CD4-positive, alpha-beta T cell treated with Interferon alpha-2 for 1 hour (primary cell): ENCODE measurements around the gene PRSS56.

ENCODE experiments used
- DNase-seq, 2 donors: peaks; one replicate each; pipeline ENCODE4 v3.0.0-alpha.2; 2020 to 2022

PRSS56 gene

DNA sequence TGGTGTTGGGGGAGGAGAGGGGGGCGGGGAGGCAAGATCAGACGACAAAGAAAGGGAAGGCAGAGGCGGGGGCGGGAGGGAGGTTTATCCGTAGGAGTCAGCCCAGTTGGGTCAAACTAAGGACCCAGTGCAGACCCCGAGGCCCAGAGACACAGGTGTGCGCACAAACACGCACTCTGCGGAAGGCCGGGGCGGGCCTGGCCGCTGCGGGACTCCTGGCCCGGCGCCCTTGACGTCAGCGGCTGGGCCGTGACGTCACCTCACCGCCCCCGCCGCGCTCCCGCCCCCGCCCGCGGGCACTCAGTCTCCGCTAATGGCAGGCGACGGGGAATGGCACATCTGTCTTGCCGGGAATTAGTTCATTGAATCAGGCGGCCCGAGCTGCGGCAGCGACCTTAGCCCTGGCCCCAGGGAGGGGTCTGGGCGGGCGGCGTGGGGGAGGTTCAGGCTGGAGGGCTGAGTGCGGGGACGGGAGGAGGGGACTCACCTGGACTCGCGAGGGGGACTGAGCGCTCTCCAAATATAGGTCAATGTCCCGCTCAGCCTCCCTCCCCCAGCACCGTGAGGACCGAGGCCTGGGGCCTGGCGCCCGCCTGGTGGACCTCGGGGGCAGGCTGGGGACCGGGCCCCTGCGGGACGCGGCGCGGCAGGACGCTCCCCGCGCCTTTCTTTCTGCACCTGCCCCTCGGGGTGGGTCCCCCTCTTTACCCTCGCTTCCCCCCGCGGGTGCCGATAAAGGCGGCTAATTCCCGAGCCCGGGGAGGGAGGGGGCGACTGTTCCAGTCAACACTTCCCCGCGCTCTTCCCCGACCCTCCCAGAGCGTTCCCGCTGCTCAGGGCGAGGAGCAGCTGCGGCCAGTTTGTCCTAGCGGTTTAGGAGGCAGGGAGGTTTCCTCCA, 17.0 kb upstream of the PRSS56 start:
- peak; percentile 15 to 27 for DNase-seq

DNA sequence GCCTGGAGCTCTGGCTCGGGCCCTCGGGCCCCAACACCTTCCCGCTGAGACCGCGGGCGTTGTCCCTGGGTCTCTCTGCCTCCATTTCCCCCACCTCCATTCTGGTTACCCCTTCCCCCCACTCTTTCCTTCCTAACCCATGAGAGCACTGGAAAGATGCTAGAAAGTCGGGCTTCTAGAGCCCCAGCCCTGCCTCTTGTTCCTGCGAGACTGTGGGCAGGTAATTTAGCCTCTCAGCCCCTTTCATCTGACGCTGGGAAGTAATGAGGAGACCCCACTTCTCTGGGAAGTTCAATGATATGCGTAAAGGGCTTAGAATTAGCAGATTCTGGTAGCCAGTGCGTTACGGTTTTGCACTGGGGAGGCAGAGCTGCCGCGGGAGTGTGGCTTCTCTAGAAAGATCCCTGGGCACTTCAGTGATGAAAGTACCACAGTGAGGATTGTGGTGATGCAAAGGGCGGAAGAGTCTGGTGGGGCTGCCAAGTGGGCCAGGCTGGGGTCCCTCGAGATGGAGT, 16.3 kb upstream of the PRSS56 start:
- DNase-seq, result no peak

DNA sequence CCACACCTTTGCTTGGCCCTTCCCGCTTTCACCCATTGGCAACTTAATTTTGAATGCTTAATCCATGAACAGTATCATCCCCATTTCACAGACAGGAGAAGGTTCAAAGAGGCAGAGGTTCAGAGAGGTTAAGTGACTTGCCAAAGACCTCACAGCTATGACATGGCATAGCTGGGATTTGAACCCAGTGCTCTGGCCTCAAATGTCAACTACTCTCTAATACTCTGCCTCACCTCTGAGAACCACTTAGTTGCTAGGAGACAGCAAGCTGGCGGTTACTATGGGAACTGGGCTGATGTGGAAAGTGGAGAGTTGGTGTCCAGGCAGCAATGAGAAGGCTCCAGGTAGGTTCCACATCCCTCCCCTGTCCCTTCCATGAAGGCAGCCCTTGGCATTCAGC, 15.8 kb upstream of the PRSS56 start:
- DNase-seq, result no peak

DNA sequence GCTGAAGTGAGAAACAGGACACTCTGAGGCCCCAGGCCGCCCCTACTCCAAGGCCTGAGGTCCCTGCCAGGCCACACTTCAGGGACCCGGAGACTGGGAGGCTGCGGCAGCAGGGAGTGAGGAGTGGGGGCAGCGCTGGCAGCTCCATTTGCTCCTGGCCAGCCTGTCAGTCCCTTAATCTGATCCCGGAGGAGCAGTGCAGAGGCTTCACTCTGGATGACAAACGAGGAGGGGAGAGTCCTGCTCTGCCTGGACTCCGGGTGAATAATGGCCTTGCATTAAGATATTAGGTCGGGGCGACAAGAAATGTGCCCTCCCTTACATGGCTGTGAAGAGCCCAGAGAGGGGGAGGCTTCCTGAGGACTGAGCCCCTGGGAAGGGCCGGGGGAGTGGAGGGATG, 14.3 kb upstream of the PRSS56 start:
- no peak for DNase-seq

DNA sequence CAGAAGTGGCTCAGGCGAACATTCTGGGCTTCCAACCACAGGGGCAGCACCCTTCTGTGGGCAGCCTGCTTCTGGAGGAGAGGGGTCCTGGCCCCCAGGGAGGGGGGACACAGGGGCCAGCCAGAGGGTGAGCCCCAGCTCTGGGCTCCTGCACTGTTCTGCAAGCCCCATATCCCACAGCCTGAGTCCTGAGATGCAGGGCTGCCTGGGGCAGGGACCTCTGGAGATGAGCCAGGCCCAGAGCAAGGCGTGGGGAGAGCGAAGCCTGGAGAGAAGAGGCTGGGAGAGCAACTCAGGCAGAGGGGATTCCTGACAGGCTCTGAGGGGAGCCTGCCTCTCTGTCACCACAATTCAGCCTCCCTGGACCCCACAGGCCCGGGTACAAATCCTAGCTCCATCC, 13.5 kb upstream of the PRSS56 start:
- DNase-seq, result no peak

DNA sequence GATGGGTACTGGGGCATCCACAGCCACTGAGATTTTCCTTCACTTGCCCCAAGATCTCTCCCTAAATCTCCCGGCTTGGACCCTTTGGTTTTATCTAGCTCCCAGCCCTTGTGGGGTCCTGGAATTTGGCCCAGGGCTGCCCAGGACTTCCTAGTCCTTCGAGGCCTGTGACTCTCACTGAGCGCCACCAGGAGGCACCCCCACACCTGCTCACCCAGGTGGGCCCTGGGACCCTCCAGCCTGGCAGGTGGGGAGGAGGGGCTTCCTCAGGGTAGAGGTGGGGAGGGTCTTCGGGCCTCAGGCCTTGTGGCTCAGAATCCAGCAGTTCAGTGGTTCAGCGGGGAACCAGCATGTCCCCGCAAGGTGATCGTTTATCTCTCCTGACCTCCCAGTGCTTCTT, 11.9 kb upstream of the PRSS56 start:
- DNase-seq, result no peak

DNA sequence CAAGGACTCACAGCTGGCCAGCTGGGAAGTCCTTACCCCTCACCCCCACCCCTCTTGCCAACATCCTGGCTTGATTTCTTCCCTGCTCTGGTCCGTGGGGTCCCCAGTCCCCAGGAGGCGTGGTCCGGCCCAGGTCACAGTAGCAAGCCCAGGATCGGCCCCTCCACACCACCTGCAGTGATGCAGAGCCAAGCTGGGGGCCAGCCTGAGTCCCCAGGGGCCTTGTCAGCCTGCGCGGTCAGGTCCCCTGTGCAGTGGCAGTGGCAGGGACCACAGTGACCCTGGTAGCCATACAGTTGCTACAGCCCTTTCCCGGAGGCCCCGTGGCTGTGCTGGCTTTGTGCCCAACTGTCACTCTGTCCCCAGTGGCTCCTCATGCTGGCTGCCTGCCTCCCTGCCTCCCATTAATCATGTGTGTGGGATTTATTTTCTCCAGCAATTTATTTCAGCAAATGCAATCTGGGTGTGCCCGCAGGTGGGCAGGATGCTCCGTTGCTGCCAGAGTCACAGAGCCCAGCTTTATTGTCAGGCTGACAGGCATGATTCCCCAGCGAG, 8.8 kb upstream of the PRSS56 start:
- DNase-seq, result no peak

DNA sequence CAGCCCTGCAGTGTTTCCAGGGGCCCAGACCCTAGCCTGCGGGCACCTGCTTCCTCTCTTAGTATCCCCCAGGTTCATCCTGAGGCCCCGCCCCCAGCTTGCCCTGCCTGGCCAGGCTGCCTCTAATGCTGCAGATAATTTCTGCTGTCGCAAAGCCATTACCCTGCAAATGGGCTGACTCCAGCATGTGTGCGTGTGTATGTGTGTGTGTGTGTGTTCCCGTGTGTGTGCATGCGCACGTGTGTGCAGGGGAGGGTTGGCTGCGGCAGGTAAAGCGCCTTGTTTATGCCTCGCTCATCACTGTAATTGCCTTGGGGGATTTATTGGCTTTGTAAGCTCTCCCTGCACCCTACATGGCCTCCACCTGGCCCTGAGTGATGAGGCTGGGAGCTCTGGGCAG, 7.6 kb upstream of the PRSS56 start:
- no peak for DNase-seq

DNA sequence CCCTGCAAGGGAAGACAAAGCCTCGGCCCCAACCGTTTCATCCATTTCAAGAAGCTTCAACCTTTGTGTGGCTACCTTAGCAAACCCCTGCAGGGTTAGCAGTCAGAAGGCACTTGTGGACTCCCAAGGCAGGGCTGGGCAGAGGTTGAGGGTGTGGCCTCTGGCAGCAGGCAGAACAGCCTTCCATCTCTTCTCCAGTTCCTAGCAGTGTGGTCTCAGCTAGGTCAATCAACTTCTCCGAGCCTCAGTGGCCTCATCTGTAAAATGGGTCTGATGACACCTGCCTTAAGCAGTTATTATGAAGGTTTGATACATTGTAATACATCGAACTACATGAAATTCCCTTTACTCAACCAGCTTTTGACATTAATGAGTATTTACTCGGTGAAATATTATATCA, 6.8 kb upstream of the PRSS56 start:
- no peak for DNase-seq

DNA sequence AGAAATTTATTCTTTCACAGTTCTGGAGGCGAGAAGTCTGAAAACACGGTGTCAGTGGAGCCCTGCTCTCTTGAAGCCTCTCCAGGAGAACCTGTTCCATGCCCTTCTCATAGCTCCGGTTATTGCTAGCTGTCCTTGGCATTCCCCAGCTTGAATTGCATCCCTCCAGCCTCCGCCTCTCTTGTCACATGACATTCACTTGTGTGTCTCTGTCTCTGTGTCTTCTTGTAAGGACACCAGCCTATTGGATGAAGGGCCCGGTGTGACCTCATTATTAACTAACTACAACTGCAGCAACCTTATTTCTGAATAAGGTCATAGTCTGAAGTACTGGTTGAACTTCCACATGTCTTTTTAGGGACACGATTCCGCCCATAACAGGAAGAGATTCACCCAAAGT, 4.5 kb upstream of the PRSS56 start:
- no peak for DNase-seq

DNA sequence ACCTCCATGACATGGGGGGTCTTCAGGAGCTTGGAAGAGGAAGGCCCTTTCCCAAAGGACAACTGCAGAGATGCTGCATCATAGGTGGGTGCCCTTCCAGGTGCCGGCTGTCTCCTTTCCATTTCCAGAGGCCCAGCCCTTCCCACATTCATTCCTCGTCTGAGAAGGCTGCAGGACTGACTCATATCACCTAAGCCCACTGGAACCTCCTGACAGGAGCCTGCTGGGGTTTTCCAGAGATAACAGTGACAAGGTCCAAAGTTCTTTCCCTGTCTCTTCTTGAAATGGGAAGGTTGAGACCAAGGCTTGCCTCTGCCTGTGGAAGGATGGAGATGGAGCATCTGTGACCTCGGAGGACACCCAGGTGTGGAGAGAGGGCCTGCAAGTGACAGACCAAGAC, 3.6 kb upstream of the PRSS56 start:
- no peak for DNase-seq

DNA sequence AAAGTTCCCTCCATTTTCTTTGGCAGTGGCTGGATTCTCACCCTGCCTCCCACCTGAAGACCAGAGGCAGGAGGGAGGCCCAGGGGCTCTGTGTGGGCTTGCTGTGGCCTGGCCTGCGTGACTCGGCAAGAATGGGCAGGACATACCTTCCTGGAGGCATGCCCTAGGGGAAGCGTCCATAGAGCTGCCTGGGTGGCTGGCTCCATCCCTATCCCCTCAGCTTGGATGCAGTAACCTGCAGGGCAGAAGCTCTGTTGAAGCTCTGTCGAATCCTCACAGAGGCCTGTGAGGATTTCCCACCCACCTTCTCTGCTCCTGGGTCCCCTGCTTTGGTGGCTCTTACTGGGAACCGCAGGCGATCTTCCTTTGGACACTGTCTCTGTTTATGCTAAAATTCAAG, 1.3 kb upstream of the PRSS56 start:
- DNase-seq, result no peak

DNA sequence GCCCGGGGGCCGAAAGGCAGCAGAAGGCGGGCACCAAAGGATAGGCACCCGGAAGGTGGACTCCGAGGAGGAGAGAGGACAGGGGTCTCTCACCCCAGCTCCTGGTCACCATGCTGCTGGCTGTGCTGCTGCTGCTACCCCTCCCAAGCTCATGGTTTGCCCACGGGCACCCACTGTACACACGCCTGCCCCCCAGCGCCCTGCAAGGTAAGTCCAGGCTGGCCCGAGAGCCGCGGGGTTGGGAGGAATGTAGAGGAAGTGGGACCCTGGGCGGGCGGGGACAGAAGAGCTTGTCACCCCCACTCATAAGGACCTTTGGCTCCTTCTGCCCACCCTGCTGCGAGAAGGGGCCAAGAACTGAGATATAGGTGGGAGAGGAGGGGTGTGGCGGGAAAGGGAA, 301 bp downstream of the PRSS56 start:
- DNase-seq, result no peak

DNA sequence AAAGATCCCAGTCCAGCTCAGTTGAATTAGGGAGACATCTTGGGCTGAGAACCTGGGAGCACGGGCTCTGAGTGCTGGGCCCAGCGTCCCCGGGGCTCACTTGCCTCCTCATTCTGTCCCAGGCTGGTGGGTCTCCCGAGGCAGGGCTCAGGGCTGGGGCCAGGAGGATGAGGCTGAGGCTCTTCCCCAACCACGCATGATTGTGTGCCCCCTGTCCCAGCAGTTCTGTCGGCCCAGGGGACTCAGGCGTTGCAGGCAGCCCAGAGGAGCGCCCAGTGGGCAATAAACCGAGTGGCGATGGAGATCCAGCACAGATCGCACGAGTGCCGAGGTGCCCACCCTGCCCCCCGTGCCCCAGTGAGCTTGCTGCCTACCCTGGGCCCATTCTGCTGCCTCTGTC, 910 bp downstream of the PRSS56 start:
- no peak for DNase-seq

DNA sequence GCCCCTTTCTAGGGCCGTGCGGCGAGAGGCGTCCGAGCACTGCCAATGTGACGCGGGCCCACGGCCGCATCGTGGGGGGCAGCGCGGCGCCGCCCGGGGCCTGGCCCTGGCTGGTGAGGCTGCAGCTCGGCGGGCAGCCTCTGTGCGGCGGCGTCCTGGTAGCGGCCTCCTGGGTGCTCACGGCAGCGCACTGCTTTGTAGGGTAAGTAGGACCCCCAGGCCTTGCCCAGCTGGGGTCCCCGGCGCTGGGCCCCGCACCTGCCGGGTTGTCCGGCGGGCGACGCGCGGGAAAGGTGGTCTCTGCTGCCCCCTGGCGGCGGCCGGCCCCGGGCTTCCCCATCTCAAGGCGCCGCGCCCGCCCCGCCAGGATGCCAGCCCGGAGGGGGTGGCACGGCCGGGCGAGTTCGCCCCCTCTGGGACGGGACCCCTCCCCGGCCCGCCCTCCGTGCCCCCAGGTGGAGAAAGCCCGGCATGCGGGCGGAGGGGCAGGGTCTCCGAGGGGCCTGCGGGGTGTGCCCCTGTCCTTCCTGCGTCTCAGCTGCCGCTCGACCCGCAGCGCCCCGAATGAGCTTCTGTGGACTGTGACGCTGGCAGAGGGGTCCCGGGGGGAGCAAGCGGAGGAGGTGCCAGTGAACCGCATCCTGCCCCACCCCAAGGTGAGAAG, 1.9 kb downstream of the PRSS56 start:
- DNase-seq, result peak; percentile 45 to 60

DNA sequence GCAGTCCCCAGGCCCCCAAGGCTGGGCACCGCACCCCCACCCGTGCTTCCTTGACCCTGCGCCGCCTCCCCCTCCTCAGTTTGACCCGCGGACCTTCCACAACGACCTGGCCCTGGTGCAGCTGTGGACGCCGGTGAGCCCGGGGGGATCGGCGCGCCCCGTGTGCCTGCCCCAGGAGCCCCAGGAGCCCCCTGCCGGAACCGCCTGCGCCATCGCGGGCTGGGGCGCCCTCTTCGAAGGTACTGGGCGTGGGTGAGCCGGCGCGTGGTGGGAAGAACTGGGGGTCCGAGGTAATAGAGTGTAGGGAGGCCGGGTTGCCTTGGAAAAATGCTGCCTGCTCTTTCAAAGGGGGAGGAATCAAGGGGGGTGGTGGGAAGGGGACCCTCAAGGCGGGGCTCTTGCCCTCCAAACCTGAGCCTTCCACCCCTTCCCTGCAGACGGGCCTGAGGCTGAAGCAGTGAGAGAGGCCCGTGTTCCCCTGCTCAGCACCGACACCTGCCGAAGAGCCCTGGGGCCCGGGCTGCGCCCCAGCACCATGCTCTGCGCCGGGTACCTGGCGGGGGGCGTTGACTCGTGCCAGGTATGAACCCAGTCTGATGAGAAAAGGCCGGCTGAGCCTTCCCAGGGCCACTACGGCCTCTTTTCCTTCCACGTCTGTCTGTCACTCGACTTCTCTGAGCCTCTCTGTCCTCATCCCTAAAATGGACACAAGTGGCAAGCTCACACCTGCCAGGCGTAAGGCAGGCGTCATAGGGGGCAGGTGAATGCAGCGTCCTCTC, 2.6 kb downstream of the PRSS56 start:
- DNase-seq, result no peak

DNA sequence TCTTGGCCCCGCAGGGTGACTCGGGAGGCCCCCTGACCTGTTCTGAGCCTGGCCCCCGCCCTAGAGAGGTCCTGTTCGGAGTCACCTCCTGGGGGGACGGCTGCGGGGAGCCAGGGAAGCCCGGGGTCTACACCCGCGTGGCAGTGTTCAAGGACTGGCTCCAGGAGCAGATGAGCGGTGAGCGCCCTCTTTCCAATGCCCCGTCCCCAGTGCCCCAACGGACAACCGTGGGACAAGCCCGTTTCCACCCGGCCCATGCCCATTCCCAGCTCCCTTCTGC, 3.2 kb downstream of the PRSS56 start:
- no peak for DNase-seq

DNA sequence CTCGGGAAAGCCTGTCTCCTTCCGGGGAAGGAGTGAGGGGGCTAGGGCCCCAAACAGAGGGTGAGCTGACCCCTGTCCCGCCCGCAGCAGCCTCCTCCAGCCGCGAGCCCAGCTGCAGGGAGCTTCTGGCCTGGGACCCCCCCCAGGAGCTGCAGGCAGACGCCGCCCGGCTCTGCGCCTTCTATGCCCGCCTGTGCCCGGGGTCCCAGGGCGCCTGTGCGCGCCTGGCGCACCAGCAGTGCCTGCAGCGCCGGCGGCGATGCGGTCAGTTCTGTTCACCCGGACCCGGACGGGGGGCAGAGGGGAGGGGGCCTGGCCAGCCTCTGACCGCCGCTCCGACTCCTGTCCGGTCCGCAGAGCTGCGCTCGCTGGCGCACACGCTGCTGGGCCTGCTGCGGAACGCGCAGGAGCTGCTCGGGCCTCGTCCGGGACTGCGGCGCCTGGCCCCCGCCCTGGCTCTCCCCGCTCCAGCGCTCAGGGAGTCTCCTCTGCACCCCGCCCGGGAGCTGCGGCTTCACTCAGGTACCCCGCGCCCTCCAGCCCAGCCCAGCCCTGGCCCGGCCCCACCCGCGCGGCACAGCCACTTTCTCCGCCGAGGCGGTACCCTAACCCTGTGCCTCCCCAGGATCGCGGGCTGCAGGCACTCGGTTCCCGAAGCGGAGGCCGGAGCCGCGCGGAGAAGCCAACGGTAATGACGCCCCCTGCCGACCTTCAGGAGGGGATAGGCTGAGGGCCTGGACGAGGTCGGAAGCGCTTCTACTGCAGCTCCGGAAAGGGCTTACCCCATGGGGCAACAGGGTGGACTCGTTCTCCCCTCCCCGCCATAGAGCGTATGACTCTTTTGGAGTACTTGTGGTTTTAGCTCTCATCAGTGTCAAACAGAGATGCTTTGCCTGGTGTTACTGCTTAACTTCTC, 3.8 kb downstream of the PRSS56 start:
- no peak for DNase-seq

DNA sequence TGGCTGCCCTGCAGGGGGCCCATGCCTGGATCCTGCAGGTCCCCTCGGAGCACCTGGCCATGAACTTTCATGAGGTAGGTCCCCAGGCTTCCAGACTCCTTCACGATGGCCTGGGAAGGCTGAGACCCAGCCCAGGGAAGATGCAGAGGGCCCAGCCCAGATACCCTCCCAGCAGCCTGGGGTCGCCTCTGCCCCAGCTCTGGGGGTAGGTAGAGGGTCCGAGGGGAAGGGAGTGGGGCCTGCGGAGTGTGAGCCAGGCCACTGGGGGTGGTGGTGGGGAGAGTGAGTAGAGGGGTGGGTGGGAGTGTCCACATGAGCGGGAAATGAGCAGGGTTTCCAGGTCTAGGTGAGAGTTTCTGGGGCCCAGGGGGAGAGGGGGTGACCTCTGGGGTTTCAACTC, 4.6 kb downstream of the PRSS56 start:
- DNase-seq, result no peak

DNA sequence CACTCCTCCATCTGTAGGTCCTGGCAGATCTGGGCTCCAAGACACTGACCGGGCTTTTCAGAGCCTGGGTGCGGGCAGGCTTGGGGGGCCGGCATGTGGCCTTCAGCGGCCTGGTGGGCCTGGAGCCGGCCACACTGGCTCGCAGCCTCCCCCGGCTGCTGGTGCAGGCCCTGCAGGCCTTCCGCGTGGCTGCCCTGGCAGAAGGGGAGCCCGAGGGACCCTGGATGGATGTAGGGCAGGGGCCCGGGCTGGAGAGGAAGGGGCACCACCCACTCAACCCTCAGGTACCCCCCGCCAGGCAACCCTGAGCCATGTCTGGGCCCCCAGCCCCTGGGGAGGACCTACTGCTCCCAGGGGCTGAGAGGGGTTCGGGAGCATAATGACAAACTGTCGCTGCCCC, 5.0 kb downstream of the PRSS56 start:
- no peak for DNase-seq

DNA sequence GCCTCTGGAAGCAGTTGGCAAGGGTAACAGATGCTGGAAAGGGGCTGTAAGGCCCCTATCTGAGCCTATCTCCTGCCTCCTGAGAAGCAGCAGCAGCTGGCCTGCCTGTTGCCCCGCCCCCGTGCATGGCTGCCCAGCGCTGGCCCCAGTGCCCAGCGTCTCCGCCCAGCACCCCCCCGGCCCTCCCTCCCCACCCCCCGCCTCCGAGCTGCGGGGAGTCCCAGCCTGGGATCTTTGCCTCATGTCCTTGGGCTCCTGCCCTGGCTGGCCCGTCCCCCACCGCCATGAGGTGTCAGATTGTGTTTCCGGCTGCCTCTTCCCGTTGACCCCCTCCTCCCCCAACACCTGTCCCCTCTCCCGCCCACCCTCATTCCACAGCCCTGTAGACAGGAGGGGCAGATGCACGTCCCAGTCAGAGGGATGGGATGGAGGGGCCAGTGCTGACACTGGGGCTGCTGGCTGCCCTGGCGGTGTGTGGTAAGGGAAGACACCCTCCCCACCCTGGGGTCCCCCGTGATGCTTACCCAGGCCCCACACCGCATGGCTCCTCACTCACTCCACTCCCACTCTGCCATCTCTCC, 5.7 kb downstream of the PRSS56 start, which contains the start of gene CHRND:
CHRND (plus strand) TSS at position 370 of the 581 bp plus-strand sequence; CDS start at position 426, 56 bp downstream.
- no peak for DNase-seq
